Stimulated activated CD4-positive, alpha-beta T cell treated with anti-CD3 and anti-CD28 coated beads, Interleukin-2, amount 100 ng/mL, for 48 hours (primary cell): Measurements from ENCODE around the gene ATF4.
A peak's percentile ranks its signal among the peaks of the same experiment; 100 is the strongest.

Experiments
- DNase-seq, 2 donors: peaks; one replicate each; pipeline ENCODE4 v3.0.0-alpha.2; 2020

The ATF4 gene

GRCh38 chr22:39562839-39563489, 42.6 kb downstream of the ATF4 start:
- DNase-seq: no peak

GRCh38 chr22:39563571-39564428, 43.4 kb downstream of the ATF4 start:
- no peak for DNase-seq

- no peak for DNase-seq
These were observed 45.1 kb downstream of the ATF4 start for GRCh38 chr22:39565414-39565944.

DNA sequence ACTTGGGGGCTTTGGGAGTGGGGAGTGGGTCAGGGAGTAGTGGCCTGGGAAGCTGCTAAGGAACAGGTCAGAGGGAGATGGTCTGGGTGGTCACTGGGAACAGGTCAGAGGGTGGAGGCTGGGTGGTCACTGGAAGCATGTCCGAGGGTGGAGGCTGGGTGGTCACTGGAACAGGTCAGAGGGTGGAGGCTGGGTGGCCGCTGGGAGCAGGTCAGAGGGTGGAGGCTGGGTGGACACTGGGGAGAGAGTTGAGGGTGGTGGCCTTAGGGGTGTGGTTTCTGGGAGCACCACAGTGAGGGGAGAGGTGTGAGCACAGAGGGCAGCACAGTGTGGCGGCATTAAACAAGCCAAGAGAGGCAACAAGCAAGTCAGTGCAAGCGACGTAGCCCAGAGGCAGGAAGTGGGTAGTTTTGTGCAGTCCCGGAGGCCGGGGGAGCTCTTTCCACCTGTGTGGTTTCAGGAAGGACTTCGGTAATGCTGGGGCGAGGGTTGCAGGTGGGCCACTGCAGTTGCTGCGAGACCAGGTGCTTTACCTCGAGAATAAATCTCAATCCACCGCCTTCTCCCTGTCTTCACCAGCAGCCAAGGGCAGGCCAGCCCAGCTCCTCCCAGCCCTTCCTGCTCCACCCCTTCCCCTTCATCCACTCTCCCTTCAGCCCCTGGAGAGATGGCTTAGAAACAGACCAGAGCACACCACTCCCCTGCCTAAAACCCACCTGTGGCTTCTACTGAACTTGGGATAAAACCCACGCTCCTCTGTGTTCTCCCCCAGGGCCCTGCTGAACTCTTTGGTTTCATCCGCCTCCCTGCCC, 47.0 kb downstream of the ATF4 start:
- DNase-seq: peak; percentile 14 to 17

GRCh38 chr22:39568278-39568981, 48.1 kb downstream of the ATF4 start:
- DNase-seq: no peak

GRCh38 chr22:39569066-39569465, 48.7 kb downstream of the ATF4 start:
- no peak for DNase-seq

- no peak for DNase-seq
These were observed 49.9 kb downstream of the ATF4 start for GRCh38 chr22:39570226-39570625.

DNA sequence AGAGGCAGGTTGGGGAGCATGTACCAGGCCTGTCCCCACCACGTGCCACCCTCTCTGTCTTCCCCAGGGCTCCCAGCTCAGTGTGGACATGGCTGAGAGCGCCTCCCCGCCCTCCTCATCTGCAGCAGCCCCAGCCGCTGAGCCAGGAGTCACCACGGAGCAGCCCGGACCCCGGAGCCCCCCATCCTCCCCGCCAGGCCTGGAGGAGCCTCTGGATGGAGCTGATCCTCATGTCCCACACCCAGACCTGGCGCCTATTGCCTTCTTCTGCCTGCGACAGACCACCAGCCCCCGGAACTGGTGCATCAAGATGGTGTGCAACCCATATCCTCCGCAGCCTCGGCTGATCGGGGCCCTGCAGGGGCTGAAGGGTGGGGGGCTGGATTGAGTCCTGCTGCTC, 50.3 kb downstream of the ATF4 start, which contains the start of gene CACNA1I:
CACNA1I (plus strand) TSS at position 89 of the 400 bp plus-strand sequence; CDS start at position 89, 0 bp downstream.
- DNase-seq: no peak

- DNase-seq: no peak
These were observed 51.2 kb downstream of the ATF4 start for GRCh38 chr22:39571538-39571937.
